Measurements from ENCODE around the gene TBX20.
"Not testable (repeated sequence)": the region's sequence is repeated elsewhere in the genome, so short reads cannot be mapped to it uniquely, and the experiment has no call there.

The TBX20 gene

DNA sequence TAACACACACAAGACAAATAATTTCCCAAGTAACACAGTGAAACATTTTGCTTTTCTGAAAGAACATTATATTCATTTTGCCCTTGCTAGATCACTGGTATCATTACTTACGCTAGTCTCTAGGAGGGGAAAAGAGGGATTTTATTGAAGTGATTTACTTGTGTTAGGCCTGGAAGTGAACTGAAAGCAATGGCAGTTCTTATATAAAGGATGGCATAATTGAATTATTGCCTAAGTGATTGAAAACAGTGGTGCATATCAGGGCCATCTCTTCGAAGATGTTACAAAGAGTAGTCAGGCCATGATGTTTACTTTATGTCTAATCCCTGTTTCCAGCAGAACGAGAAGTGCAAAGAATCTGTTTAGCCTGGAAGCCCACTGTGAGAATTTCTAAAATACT lies 38.8 kb downstream of the TBX20 start:
- not testable (repeated sequence) for DNase-seq

DNA sequence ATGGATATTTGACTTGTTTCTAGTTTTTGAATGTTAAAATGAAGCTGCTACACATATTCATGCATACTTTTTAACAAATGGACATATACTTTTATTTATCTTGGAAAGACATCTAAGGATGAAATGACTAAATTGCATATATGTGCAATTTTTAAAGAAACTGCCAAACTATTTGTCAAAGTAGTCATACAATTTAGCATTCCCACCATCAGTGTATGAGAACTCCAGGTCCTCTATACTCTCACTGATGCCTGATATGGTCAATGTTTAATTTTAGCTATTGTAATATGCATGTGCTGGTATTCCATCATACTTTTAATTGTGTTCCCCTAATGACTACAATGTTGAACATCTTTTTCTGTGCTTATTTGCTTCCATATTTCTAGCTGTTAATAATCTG lies 47.0 kb downstream of the TBX20 start:
- not testable (repeated sequence) for DNase-seq

DNA sequence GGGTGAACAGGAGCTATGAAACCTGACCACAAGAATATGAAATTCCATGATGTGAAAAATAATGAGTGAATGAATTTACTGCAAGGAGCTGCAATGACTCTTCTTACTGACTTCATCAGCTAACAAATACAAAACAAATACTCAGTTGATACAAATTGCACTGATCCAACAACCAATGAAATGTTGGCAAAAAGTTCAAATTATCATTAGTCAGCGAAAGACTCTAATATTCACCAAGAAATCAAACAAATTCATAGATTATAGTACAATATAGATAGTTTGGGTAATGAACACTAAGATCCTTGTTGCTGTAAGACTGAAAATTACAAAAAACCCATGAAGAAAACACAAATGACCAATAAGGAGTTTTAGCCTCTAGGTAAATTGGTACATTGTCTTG lies 49.0 kb downstream of the TBX20 start:
- not testable (repeated sequence) for DNase-seq

DNA sequence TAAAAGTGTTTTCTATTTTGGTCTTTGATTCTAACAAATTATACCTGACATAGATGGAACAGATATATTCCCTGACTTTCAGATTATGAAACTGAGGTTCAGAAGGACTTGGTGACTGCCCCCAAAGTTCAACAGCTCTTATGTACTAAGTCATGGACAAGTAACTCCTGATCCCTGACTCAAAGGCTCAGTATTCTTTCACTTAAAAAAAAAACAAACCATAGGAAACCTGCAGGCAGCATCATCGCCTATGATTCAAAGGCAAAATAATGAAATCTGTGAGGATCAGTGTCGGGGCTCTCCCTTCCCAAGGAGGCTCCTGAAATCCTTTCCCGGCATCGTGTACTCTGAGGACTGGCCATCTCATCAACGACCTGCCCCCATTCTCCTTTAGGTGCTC lies 49.9 kb downstream of the TBX20 start:
- DNase-seq = not testable (repeated sequence)

DNA sequence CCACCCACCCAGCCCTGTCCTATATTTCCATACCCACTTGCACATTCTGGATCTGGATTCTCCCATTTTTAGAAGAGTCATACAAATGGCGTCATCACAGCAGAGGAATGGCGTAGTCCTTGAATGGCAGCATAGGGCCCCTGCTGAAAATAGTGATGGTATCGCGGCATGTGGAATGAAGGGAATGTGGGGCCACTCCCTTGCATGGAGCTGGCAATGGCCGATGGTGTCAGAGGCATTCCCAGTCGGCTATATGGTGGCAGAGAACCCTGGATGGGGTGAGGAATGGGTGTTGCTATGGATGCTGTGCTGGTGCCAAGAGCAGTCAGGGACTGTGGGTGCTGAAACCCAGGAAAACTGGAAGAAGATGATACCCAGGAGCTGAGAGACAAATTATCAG lies 51.5 kb downstream of the TBX20 start:
- DNase-seq = not testable (repeated sequence)

DNA sequence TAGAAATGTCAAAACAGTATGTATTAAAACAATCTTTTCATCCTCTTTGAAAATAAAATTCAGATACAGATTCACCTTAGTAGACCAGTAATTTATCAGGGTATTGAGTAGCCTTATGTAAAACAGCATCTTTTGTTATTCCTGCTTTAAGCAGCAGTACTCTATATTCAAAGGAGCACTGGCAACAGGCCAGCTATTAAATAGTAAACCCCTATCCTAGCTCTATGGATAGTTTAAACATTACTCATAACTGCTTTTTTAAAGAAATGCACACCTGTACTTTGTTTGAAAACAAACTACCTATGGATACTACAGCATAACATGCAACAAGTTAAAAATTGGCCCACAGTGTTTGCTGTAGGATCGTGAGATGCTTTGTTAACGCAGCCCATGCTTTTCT lies 53.7 kb downstream of the TBX20 start:
- not testable (repeated sequence) for DNase-seq

DNA sequence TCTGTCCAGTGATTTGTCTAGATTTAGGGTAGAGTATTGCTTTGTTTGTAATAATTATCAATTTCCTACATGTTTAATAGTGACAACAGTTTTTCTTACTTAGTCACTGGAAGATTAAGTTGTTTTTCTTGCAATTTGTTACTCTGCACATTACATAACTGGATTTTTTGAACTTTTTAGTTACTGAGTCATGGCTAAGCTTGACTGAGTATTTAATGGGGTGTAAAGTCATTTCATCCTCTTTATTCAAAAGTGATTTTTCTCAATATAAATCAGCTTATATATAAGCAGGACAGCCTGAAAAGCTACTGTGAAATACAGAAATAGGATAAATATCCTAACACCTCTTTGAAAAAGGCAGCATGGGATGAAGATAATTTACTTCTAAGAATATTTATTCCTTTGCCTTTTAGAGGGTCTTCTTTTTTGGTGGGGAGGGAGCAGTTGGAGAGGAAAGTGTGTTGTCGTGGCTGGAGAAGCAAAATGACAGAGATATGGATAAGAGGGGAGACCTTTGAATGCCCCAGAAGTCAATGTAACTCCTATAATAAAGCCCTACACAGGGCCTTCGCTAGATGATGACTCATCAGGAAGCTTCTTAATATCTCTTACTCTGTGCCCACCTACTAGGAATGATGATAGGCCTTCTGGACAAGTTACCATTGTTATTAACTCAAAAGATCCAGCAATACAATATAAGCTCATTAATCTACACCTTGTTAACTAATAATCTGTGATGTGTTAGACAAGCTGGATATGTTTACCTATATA lies 55.3 kb downstream of the TBX20 start:
- not testable (repeated sequence) for DNase-seq

DNA sequence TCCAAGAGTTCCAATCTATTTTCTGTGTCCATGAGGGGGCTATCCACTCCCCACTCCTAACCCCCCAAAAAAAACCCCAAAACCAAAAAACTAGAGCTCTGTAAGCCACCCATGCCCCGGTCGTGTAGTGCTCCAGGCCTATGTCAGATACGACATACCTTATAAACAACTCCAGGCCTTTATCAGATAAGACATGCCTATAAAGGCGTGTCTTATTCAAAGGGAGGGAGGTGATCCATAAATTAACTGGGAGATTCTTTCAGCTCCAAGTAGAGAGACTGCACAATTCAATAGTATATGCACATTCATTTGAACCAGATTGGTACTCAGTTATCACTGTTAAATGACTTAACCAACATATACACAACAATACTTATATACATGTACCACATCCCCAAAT lies 62.3 kb downstream of the TBX20 start:
- DNase-seq = not testable (repeated sequence)

DNA sequence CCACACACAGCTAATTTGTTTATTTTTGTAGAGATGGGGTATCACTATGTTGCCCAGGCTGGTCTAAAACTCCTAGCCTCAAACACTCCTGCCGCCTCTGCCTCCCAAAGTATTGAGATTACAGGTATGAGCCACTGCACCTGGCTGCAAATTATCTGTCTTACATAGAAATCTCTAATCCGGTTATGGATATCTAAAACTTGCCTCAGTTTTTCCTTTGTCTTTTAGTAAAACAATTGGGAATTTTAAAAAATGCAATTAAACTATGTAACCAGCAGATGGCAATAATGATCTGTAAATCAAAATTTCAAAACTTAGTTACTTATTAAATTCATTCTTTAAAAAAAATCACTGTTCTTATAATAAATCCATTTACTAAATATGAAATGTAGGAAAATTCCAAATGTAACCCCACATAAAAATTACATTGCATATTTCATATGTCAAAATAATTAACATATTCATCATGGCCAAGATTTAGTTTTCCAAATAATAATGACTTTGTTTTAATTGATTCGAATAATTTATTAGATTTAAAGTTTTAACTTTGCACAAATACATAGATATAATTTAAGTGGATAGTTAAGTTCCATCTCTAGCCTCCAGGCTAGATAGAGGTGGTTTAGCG lies 63.6 kb downstream of the TBX20 start:
- not testable (repeated sequence) for DNase-seq

DNA sequence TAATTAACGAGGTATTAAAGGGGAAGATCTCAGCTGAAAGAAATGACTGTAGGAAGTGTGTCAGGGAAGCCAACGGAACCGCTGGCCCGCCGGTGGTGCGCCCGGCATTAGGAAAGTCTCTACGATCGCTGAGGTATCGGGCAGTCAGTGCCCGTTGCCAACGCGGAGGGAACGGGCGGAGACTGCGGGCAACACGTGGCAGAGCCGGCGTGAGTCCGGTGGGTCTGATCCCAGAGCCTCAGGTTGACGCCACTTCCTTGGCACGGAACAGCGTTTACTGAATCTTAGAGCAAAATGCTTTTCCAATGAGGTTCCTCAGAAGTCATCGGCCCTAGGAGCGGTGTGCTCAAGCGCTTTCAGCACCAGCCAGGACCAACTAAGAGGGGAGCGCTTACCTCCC lies 67.1 kb downstream of the TBX20 start:
- DNase-seq = peak; percentile 72

DNA sequence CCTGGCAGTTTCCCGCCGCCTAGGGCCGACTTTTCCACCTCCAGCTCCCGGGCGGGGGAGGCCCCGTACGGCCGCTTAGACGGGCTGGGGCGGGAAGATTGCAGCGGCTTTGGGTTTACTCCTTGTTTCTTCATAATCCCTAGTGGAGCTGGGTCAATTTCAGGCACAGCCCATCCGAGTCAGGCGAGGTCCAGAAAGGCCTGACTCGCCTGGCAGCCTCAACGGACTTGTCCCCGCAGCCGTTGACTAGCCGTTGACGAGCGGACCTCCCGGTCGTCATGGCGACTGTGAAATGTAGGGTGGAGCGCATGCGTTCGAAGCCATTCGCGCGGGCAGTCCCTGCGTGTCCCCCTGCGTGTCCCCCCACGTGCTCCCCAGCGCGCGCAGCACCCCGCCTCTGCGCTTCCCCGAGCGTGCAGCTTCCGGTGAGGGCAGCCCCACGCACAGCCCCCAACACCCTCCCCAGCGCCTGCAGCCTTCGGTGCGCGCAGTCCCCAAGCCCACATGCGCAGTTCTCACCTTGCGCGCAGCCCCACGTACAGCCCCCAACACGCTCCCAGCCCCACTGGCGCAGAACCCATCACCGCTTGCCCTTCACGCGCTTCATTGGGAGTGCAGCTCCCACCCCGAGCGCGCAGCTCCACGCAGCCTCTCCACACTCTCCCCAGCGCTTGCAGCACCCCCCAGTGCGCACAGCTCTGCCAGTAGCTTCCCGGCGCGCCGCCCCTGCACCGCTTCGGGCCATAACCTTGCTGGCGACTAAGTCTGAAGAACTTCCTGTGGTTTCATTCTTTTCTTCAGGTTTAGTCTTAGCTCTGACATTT lies 67.8 kb downstream of the TBX20 start:
- DNase-seq = peak; percentile 86

DNA sequence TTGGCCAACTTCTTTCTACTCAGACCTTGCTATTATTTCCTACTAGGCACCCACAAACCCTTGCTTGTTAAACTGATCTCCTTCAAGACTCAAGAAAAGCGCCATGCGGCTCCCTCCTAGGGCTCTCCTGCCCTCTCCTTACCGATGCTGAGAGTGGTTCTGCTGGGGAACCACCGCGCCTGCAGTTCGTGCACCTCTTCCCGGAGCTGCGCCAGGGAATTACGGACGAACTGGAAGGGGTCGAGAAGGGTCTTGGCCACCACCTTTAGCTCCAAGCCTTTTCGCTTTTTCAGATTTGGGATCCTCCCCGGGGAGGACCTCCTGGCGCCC lies 68.4 kb downstream of the TBX20 start:
- not testable (repeated sequence) for DNase-seq

DNA sequence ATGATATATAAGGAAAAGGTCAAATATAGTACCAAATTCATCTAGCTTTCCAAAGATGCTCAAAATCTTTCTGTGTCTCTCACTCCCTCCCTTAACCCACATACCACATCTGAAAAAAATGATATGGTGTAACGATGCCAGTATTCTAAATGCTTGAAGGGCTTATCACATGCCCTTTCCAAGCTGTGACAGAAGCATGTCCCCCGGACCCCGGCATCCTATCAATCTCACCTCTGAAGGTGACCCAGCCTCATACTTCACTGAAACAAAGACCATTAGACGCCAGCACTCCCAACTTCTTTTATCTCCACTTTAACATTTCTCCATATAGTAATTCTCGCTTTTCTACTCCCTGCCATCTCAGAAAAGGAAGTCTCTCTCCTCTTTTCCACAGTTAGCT lies 68.9 kb downstream of the TBX20 start:
- DNase-seq = not testable (repeated sequence)

DNA sequence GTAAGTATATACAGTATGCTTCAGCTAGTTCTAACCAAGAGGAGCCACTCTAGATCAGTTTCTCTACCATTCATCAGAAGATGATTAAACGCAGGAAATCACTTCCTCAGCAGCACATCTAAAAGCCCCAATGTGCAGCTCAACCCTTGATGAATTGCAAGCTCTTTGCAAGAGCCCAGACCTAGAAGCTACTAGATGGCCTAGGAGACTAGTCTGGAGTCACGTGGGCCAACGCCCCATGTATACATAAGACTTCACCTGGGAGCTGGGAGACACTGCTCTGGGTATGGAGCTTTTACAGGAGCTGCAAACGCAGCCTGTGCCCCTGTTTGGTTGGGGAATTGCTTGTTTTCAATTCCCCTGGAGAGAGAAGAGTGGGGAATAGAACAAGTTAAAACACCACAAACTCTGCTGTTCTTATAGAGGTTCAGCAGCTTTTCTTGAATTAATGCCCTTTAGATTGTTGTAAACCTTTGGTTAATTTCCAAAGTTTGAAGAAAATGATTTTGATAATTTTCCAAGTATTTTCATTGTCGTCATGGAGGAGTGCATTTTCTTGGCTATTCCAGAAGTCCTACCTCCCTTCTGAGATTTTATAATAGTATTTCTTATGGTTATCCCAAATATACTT lies 69.9 kb downstream of the TBX20 start:
- not testable (repeated sequence) for DNase-seq

DNA sequence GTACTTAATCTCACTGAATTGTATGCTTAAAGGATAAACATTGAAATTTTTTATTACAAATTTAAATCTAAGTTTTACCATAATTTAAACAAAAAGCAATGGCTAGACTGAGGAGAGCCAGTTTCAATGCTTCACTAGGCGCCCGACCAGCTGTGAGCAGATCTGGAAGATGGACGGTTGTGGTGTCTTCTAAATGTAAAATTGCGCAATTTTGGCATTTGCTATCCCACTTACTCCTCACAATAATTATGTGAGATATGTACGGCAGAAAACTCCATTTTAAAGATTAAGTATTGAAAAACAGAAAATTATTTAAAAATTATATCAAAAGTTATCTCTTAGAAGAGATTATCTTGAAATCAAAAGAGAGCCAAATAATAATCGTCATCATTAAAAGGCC lies 73.2 kb downstream of the TBX20 start:
- DNase-seq = not testable (repeated sequence)

DNA sequence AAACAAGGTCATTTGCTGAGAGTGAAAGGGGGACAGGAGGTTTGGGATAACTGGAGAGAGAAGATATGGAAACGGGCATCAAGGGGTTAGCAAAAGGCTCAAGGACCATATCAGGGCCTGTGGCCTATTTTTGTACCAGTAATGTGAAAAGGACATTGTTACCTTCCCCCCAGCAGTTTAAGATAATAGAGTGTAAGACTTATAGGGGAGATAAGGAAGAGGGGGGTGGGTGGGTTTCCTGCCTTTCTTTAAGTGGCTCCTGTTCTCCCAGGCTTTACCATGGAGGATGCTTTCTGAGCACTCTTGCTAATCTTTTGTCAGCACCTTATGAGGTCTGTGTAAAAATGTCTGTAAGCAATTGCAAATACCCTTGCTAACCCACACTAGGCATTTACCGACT lies 80.7 kb downstream of the TBX20 start:
- not testable (repeated sequence) for DNase-seq

DNA sequence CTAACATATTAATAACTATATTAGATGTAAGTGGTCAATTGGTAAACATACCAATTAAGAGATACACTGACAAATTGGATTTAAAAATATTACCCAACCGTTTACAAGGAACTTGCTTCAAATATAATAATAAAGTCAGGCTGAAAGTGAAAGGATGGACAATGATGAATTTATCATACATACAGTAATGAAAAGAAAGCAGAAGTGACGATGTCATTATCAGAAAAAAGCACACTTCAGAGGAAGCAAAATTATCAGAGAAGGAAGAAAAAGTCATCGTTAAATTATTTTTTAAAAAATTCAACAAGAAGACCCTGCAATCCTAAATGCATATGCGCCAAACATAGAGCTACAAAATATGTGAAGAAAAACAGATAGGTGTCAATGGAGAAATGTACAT lies 81.8 kb downstream of the TBX20 start:
- DNase-seq = not testable (repeated sequence)

DNA sequence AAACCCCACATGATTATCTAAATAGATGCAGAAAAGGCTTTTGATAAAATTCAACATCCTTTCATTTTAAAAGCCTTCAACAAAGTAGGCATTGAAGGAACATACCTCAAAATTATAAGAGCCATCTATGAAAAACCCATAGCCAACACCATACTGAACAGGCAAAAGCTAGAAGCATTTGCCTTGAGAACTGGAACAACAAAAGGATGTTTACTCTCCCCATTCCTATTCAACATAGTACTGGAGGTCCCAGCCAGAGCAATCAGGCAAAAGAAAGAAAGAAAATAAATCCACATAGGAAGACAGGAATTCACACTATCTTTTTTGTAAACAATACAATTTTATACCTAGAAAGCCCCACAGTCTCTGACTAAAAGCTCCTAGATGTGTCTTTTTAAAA lies 86.2 kb downstream of the TBX20 start:
- DNase-seq = not testable (repeated sequence)

DNA sequence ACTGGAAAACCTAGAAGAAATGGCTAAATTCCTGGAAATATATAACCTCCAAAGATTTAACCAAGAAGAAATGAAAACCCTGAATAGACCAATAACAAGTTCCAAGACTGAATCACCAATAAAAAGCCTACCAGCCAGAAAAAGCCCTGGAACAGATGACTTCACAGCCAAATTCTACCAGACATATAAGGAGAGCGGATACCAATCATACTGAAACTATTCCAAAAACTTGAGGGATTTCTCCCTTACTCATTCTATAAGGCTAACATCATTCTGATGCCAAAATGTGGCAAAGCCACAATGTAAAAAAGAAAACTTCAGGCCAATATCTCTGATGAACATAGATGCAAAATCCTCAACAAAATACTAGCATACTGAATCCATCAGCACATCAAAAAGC lies 86.7 kb downstream of the TBX20 start:
- not testable (repeated sequence) for DNase-seq

DNA sequence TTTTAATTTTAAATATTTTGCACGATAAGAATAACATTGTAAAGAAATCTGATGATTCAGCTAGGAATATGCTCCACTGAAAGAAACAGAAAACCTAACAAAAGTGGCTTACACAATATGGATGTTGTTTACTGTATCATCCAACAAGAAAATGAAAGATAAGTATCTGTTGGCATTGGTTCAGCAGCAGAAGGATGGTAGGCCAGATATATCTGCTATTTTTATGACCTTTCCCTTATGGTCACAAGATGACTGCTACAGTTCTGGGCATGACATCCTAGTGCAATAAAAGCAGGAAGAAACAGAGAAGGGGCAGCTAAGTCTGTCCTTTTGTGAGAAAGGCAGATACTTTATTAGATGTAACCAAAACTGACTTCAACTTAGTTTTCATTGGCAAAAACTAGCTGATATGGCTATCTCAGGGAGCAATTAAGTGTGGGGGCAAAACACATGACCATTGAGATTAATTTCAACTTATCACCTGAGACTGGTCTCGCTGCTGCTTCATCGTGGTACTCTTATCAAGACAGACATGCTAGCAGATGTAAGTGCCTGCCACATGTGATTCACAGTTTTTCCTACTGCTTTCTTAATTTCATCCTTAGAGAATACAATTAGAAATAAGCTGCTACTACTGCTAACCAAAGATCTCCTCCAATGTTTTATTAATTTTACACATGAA lies 92.7 kb downstream of the TBX20 start:
- DNase-seq = not testable (repeated sequence)
